MCF 10A (cell line): ENCODE measurements around the gene PID1. TPM values are rescaled to one million over a fixed set of nuclear protein-coding genes. Genes with fewer than 3 reads are reported as not detected.

Experiments used
- BruUV-seq: library from RNA; stranded (reverse); fragments of 400-500 nt; replicated peaks from 2 replicates; lab custom pipeline; 2021; lab: Mats Ljungman, UMichigan
- CTCF ChIA-PET: fragments of 300-600 bp; sonication (Branson Sonifier 250); formaldehyde crosslinking; extraction: SDS; loops from one replicate; lab custom pipeline; 2021; ENCODE audit warnings: antibody characterized with exemption, inconsistent platforms; lab: Yijun Ruan, JAX
- POLR2A ChIA-PET: fragments of 300-600, 350-650 bp; sonication (Branson Sonifier 250); formaldehyde crosslinking; extraction: SDS; loops from one replicate; lab custom pipeline; 2020; ENCODE audit warnings: antibody characterized with exemption, inconsistent platforms; lab: Yijun Ruan, JAX
- DNase-seq: peaks from one replicate; pipeline ENCODE4 v3.0.0-alpha.2; 2018; ENCODE audit not compliant: unreplicated experiment
- H3K27ac Mint-ChIP-seq: one replicate; pipeline ENCODE4 v1.8.0; 2022; ENCODE audit warnings: mild to moderate bottlenecking, low read depth, mixed read lengths; ENCODE audit not compliant: unreplicated experiment
- H3K27me3 Mint-ChIP-seq: one replicate; pipeline ENCODE4 v1.8.0; 2022; ENCODE audit warnings: mixed read lengths; ENCODE audit not compliant: insufficient read depth, unreplicated experiment
- H3K36me3 Mint-ChIP-seq: one replicate; pipeline ENCODE4 v1.8.0; 2022; ENCODE audit warnings: mild to moderate bottlenecking, moderate library complexity, mixed read lengths; ENCODE audit not compliant: insufficient read depth, unreplicated experiment
- H3K4me1 Mint-ChIP-seq: one replicate; pipeline ENCODE4 v1.8.0; 2022; ENCODE audit warnings: mixed read lengths; ENCODE audit not compliant: insufficient read depth, unreplicated experiment
- H3K4me3 Mint-ChIP-seq: one replicate; pipeline ENCODE4 v1.8.0; 2022; ENCODE audit warnings: mild to moderate bottlenecking, moderate library complexity, mixed read lengths; ENCODE audit not compliant: unreplicated experiment
- H3K9me3 Mint-ChIP-seq: one replicate; pipeline ENCODE4 v1.8.0; 2022; ENCODE audit warnings: mixed read lengths; ENCODE audit not compliant: unreplicated experiment
- intact Hi-C: fragments of 100-400 bp; cut with micrococcal nuclease; formaldehyde crosslinking; loops from 2 replicates; pipeline ENCODE4 v1.14.1; 2022
- total RNA-seq: library from RNA; stranded (reverse); gene quantifications from 2 replicates; pipeline ENCODE4 v1.2.3, GENCODE V29; 2022
- TF ChIP-seq, protein P1 (sequence below): fragments of 200-600 bp; IDR thresholded peaks from one replicate; pipeline ENCODE4 v1.8.0; 2022; ENCODE audit warnings: antibody characterized with exemption, mild to moderate bottlenecking; ENCODE audit not compliant: unreplicated experiment

The PID1 gene
- total RNA-seq, 1 experiment from 2014 or later, result 211 TPM

DNA sequence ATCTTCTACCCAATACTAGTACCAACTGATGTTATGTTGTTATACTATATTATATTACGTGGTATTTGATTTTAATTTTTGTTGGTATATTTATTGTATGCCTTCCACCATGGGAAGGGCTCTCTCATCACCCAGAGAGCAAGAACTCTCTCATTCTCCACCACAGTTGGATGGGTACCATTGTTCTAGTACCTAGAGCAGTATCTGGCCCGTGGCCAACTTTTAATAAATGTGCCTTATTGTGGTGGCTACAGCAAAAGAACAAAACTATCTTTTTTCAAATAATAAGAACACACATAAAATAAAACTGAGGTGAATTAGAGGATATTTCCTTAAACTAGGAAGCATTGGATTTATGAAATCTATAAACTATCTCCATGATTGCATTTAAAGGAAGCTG is 71.8 kb downstream of the PID1 start:
- no peak for DNase-seq
- no peaks in the 10 kb centered on the region for H3K27me3 Mint-ChIP-seq
- POLR2A ChIA-PET, result no interaction called here
- TF ChIP-seq, protein P1, sequence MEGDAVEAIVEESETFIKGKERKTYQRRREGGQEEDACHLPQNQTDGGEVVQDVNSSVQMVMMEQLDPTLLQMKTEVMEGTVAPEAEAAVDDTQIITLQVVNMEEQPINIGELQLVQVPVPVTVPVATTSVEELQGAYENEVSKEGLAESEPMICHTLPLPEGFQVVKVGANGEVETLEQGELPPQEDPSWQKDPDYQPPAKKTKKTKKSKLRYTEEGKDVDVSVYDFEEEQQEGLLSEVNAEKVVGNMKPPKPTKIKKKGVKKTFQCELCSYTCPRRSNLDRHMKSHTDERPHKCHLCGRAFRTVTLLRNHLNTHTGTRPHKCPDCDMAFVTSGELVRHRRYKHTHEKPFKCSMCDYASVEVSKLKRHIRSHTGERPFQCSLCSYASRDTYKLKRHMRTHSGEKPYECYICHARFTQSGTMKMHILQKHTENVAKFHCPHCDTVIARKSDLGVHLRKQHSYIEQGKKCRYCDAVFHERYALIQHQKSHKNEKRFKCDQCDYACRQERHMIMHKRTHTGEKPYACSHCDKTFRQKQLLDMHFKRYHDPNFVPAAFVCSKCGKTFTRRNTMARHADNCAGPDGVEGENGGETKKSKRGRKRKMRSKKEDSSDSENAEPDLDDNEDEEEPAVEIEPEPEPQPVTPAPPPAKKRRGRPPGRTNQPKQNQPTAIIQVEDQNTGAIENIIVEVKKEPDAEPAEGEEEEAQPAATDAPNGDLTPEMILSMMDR, result no peak
- H3K4me3 Mint-ChIP-seq, result no peak overlapping the region
- H3K36me3 Mint-ChIP-seq, result peaks cover 20% of the 10 kb centered on the region
- H3K4me1 Mint-ChIP-seq, result peaks cover 15% of the 10 kb centered on the region
- BruUV-seq, result no TSS peak
- H3K27ac Mint-ChIP-seq, result no peak overlapping the region
- CTCF ChIA-PET, result interaction anchor here (0.6 kb wide), 1 partner anchor 35 kb away, joined by 3 read pairs; no protein-coding TSS in a partner anchor
- H3K9me3 Mint-ChIP-seq, result no peaks in the 10 kb centered on the region
- intact Hi-C loops, result no loop called here

DNA sequence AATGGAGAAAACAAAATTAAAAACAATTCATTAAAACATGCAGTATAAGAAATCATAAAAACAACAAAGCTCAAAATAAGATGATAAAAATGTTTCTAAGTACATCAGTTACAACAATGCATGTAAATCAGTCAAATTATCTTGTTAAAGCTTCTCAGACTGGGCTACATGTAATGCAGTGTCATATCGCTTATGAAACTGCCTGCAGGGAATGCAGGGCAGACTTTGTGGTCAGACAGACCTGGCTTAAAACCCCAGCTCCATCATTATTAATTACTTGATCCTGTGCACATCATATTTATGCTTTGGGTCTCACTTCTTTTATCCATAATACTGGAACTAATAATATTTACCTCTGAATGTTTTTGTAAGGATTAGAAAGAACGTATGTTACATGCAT is 74.6 kb downstream of the PID1 start:
- Mint-ChIP-seq H3K9me3 (no peaks in the 10 kb centered on the region), H3K4me1 (peaks cover 8% of the 10 kb centered on the region), H3K36me3 (peaks cover 11% of the 10 kb centered on the region), H3K4me3 (no peak overlapping the region), H3K27ac (no peak overlapping the region), H3K27me3 (no peaks in the 10 kb centered on the region)
- ChIA-PET POLR2A (no interaction called here), CTCF (interaction anchor here (1.0 kb wide), 1 partner anchor 27 kb away, joined by 3 read pairs; no protein-coding TSS in a partner anchor)
- BruUV-seq, result no TSS peak
- TF ChIP-seq, protein P1, result no peak
- intact Hi-C loops, result no loop called here
- DNase-seq, result peak; percentile 10

DNA sequence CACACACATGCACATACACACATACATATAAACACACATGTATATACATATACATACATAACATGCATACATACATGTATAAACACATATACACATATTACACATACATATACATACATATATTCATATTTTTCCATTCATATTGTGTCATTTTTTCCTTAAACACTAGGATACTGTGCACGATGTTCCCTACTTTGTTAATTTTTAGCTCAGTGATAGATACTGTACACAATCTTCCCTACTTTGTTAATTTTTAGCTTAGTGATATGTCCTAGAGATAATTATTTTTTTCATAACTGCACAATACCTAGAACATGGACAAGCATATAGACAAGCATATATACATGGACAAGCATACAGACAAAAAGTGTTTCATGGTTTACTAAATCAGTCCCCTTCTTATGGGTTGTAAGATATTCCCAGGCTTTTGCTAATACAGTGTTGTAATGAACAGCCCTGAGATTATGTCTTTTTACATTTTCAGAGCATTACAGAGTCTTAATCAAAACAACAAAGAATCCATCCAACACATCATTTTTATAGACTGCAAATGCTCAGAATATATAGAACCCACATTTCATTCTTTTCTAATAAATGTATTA is 75.6 kb downstream of the PID1 start:
- no peaks in the 10 kb centered on the region for H3K9me3 Mint-ChIP-seq
- BruUV-seq, result no TSS peak
- H3K4me1 Mint-ChIP-seq, result peaks cover 8% of the 10 kb centered on the region
- H3K27ac Mint-ChIP-seq, result no peak overlapping the region
- TF ChIP-seq, protein P1, result no peak
- H3K27me3 Mint-ChIP-seq, result no peaks in the 10 kb centered on the region
- ChIA-PET CTCF (no interaction called here), POLR2A (interaction anchor here (0.5 to 1.3 kb wide), 2 partner anchors 17 to 442 kb away, joined by 3 to 4 read pairs; no protein-coding TSS in a partner anchor)
- no peak overlapping the region for H3K4me3 Mint-ChIP-seq
- DNase-seq, result no peak
- intact Hi-C loops, result no loop called here
- H3K36me3 Mint-ChIP-seq, result peaks cover 10% of the 10 kb centered on the region

DNA sequence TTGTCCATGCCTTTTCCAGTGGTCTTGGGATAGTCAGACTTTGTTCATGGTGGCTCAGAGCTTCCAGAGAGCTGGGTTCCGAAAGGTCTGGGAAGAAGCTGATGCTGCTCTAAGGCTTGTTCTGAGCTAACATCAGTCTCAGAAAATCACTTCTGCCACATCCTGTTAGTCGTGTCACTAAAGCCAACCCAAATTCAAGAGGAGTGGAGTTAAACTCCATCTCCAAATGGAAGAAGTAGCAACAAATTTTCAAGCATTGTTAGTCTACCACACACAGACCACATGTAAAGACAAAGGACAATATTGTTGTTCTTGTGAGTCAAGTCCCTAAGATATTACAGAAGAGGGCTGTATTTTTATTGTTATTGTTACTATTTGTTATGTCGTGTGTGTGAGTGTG is 77.8 kb downstream of the PID1 start:
- H3K9me3 Mint-ChIP-seq, result peaks cover 2% of the 10 kb centered on the region
- TF ChIP-seq, protein P1, result no peak
- H3K4me1 Mint-ChIP-seq, result peaks cover 13% of the 10 kb centered on the region
- ChIA-PET POLR2A (interaction anchor here (0.7 to 1.6 kb wide), 2 partner anchors 14 to 15 kb away, joined by 3 read pairs; no protein-coding TSS in a partner anchor), CTCF (interaction anchor here (0.7 kb wide), 1 partner anchor 238 kb away, joined by 3 read pairs; no protein-coding TSS in a partner anchor)
- no peak overlapping the region for H3K4me3 Mint-ChIP-seq
- no peak overlapping the region for H3K27ac Mint-ChIP-seq
- H3K27me3 Mint-ChIP-seq, result no peaks in the 10 kb centered on the region
- BruUV-seq, result no TSS peak
- DNase-seq, result no peak
- peaks cover 16% of the 10 kb centered on the region for H3K36me3 Mint-ChIP-seq
- intact Hi-C loops, result no loop called here
